ENCODE results near the gene TMEM151A. TPM values are rescaled to one million over a fixed set of nuclear protein-coding genes. Genes with fewer than 3 reads are reported as not detected.
A peak's percentile ranks its signal among the peaks of the same experiment; 100 is the strongest.

TMEM151A gene
- total RNA-seq, 1 donor from 2014 or later: not detected

DNA sequence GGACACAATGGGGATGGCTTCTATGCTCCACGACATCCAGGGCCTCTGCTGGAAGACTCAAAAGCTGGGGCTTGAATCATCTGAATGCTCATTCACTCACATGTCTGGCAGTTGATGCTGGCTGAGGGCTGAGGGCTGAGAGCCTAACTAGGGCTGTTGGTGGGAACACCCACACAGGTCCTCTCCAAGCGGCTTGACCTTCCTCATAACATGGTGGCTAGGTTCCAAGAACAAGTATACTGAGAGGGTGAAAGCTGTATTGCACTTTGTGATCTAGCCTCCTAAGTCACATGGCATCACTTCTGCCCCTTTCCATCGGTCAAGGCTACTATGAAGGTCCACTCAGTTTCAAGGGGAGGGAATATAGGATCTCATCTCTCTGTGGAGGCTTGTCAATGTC, 7.5 kb downstream of the TMEM151A start:
- H3K27me3 ChIP-seq: peaks cover 3% of the 10 kb centered on the region
- H3K4me3 ChIP-seq: no peak overlapping the region
- TF ChIP-seq EZH2phosphoT487 (IDR thresholded peaks at IDR 0.05): no peak
- TF ChIP-seq EZH2 (IDR thresholded peaks at IDR 0.05): no peak
- TF ChIP-seq, protein P1, sequence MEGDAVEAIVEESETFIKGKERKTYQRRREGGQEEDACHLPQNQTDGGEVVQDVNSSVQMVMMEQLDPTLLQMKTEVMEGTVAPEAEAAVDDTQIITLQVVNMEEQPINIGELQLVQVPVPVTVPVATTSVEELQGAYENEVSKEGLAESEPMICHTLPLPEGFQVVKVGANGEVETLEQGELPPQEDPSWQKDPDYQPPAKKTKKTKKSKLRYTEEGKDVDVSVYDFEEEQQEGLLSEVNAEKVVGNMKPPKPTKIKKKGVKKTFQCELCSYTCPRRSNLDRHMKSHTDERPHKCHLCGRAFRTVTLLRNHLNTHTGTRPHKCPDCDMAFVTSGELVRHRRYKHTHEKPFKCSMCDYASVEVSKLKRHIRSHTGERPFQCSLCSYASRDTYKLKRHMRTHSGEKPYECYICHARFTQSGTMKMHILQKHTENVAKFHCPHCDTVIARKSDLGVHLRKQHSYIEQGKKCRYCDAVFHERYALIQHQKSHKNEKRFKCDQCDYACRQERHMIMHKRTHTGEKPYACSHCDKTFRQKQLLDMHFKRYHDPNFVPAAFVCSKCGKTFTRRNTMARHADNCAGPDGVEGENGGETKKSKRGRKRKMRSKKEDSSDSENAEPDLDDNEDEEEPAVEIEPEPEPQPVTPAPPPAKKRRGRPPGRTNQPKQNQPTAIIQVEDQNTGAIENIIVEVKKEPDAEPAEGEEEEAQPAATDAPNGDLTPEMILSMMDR (IDR thresholded peaks at IDR 0.05): no peak
- peaks cover 20% of the 10 kb centered on the region for H3K27me3 Mint-ChIP-seq (ENCODE audit: insufficient read depth, low read depth)
- no peaks in the 10 kb centered on the region for H3K36me3 Mint-ChIP-seq
- H3K4me3 Mint-ChIP-seq: peak overlapping the region; percentile 21
- no peak overlapping the region for H3K4me2 ChIP-seq
- H3K27ac Mint-ChIP-seq: no peak overlapping the region
- H2AFZ ChIP-seq (replicated peaks): no peak overlapping the region
- H4K20me1 ChIP-seq (ENCODE audit: low read depth): no peaks in the 10 kb centered on the region
- no peaks in the 10 kb centered on the region for H3K36me3 ChIP-seq
- H3K9ac ChIP-seq: no peak overlapping the region
- H3K79me2 ChIP-seq (ENCODE audit: low read depth): no peaks in the 10 kb centered on the region
- H3K9me3 ChIP-seq (ENCODE audit: low read depth): no peaks in the 10 kb centered on the region
- peaks cover 6% of the 10 kb centered on the region for H3F3A ChIP-seq (ENCODE audit: low read depth)
- H3K27ac ChIP-seq: no peak overlapping the region
- no peak for DNase-seq (ENCODE audit: low spot score)
- H3K4me1 ChIP-seq: no peaks in the 10 kb centered on the region
- H3K4me1 Mint-ChIP-seq: peaks cover 14% of the 10 kb centered on the region
- no peaks in the 10 kb centered on the region for H3K9me3 Mint-ChIP-seq

DNA sequence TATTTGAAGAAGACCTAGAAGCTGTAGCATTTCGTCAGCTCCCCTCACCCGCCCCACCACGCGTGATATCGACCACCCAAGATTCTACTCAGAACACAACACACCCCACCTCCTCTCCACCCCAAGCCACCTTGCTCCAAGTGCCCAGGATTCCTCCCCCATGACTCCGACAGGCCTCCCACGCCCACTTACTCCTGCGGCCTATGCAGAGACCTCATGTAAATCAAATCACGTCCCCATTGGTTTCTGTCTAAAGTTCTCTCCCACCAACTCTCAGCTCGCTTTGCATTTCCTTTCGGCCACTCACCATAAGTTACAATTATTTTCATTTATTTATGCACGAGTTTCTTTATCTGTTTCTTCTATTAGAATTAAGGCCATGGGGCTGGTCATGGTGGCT, 11.0 kb downstream of the TMEM151A start:
- Histone ChIP-seq H3K4me3 (no peak overlapping the region), H3K9ac (no peak overlapping the region), H4K20me1 (ENCODE audit: low read depth) (no peaks in the 10 kb centered on the region), H3K36me3 (no peaks in the 10 kb centered on the region), H3K9me3 (ENCODE audit: low read depth) (no peaks in the 10 kb centered on the region), H3K4me2 (no peak overlapping the region), H3K27me3 (peaks cover 7% of the 10 kb centered on the region), H2AFZ (replicated peaks) (no peak overlapping the region), H3K27ac (no peak overlapping the region), H3K4me1 (no peaks in the 10 kb centered on the region), H3F3A (ENCODE audit: low read depth) (peaks cover 1% of the 10 kb centered on the region), H3K79me2 (ENCODE audit: low read depth) (no peaks in the 10 kb centered on the region)
- H3K36me3 Mint-ChIP-seq: no peaks in the 10 kb centered on the region
- peak overlapping the region; percentile 29 for H3K27ac Mint-ChIP-seq
- H3K27me3 Mint-ChIP-seq (ENCODE audit: insufficient read depth, low read depth): peaks cover 20% of the 10 kb centered on the region
- TF ChIP-seq, protein P1 (IDR thresholded peaks at IDR 0.05): no peak
- no peak for TF ChIP-seq EZH2phosphoT487 (IDR thresholded peaks at IDR 0.05)
- no peak for TF ChIP-seq EZH2 (IDR thresholded peaks at IDR 0.05)
- no peaks in the 10 kb centered on the region for H3K9me3 Mint-ChIP-seq
- DNase-seq (ENCODE audit: low spot score): no peak
- no peak overlapping the region for H3K4me3 Mint-ChIP-seq
- peaks cover 3% of the 10 kb centered on the region for H3K4me1 Mint-ChIP-seq

DNA sequence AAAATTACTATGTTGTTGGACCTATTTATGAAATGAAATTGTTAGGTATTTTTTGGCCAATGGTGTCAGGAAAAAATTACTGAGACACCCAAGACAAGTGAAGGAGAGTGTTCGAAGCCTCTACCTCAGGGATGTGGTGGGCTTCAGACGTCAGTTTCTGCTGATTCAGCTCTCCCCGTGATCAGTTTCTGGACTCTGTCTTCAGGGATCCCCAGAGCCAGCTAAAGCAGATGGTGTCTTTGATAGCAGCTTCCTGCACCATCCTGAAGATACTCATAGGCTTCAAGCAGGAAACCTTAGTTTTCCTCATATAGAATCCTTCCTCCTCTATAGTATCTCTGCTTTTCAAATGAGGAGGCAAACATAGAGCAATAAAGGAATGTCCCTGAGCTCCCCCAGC, 17.8 kb downstream of the TMEM151A start:
- Histone ChIP-seq H2AFZ (replicated peaks) (no peak overlapping the region), H4K20me1 (ENCODE audit: low read depth) (no peaks in the 10 kb centered on the region), H3K36me3 (no peaks in the 10 kb centered on the region), H3K4me2 (no peak overlapping the region), H3K9me3 (ENCODE audit: low read depth) (no peaks in the 10 kb centered on the region), H3K9ac (no peak overlapping the region), H3F3A (ENCODE audit: low read depth) (peaks cover 34% of the 10 kb centered on the region), H3K79me2 (ENCODE audit: low read depth) (no peaks in the 10 kb centered on the region), H3K27ac (no peak overlapping the region), H3K4me1 (peaks cover 9% of the 10 kb centered on the region), H3K4me3 (no peak overlapping the region), H3K27me3 (peaks cover 22% of the 10 kb centered on the region)
- H3K9me3 Mint-ChIP-seq: no peaks in the 10 kb centered on the region
- DNase-seq (ENCODE audit: low spot score): no peak
- TF ChIP-seq, protein P1 (IDR thresholded peaks at IDR 0.05): no peak
- TF ChIP-seq EZH2 (IDR thresholded peaks at IDR 0.05) (no peak), EZH2phosphoT487 (IDR thresholded peaks at IDR 0.05) (no peak)
- no peaks in the 10 kb centered on the region for H3K36me3 Mint-ChIP-seq
- no peak overlapping the region for H3K27ac Mint-ChIP-seq
- peaks cover 10% of the 10 kb centered on the region for H3K27me3 Mint-ChIP-seq (ENCODE audit: insufficient read depth, low read depth)
- H3K4me3 Mint-ChIP-seq: peak overlapping the region; percentile 30
- peaks cover 13% of the 10 kb centered on the region for H3K4me1 Mint-ChIP-seq

All from neural progenitor cell (in vitro differentiated cells).